ENCODE data around the gene DBI.

GRCh38 chr2:119416299-119416923 lies 49.6 kb downstream of the DBI start:
- no peak for TF ChIP-seq ZNF274 (CRISPR knock-in tag; IDR thresholded peaks at IDR 0.05)
- no peak for TF ChIP-seq ATF2 (CRISPR knock-in tag; IDR thresholded peaks at IDR 0.05)
- no peak for TF ChIP-seq DNMT3B (CRISPR knock-in tag; conservative IDR thresholded peaks at IDR 0.05)
- TF ChIP-seq CTCF (CRISPR knock-in tag; IDR thresholded peaks at IDR 0.05): no peak
- TF ChIP-seq AGO2 (optimal IDR thresholded peaks at IDR 0.05; ENCODE audit: low read depth, low read length): no peak
- no peak for TF ChIP-seq THAP7 (CRISPR knock-in tag; IDR thresholded peaks at IDR 0.05)
- no peak for TF ChIP-seq SOX6 (IDR thresholded peaks at IDR 0.05)
- TF ChIP-seq SOX6 (CRISPR knock-in tag; IDR thresholded peaks at IDR 0.05): no peak
- no peak for TF ChIP-seq THYN1 (CRISPR knock-in tag; IDR thresholded peaks at IDR 0.05; ENCODE audit: borderline replicate concordance, low read depth)
- no peak for TF ChIP-seq ZNF253 (CRISPR knock-in tag; IDR thresholded peaks at IDR 0.05; ENCODE audit: borderline replicate concordance)
- no peak for TF ChIP-seq UBTF (CRISPR knock-in tag; IDR thresholded peaks at IDR 0.05)
- TF ChIP-seq ZKSCAN8 (CRISPR knock-in tag; IDR thresholded peaks at IDR 0.05; ENCODE audit: borderline replicate concordance): no peak
- no peak for TF ChIP-seq PATZ1 (CRISPR knock-in tag; IDR thresholded peaks at IDR 0.05)
- no peak for TF ChIP-seq YY1 (IDR thresholded peaks at IDR 0.05; ENCODE audit: insufficient read depth, insufficient replicate concordance, low read depth, low read length)
- no peak for TF ChIP-seq SNAPC5 (CRISPR knock-in tag; IDR thresholded peaks at IDR 0.05; ENCODE audit: borderline replicate concordance)

Data from HepG2 (cell line).